GM21515 (cell line): ENCODE measurements around the gene USP14.

Source experiments
- ATAC-seq: cut with Tn5 transposase; IDR thresholded peaks from one replicate; pipeline ENCODE4 v1.9.1; 2021; ENCODE audit not compliant: unreplicated experiment

Gene USP14

DNA sequence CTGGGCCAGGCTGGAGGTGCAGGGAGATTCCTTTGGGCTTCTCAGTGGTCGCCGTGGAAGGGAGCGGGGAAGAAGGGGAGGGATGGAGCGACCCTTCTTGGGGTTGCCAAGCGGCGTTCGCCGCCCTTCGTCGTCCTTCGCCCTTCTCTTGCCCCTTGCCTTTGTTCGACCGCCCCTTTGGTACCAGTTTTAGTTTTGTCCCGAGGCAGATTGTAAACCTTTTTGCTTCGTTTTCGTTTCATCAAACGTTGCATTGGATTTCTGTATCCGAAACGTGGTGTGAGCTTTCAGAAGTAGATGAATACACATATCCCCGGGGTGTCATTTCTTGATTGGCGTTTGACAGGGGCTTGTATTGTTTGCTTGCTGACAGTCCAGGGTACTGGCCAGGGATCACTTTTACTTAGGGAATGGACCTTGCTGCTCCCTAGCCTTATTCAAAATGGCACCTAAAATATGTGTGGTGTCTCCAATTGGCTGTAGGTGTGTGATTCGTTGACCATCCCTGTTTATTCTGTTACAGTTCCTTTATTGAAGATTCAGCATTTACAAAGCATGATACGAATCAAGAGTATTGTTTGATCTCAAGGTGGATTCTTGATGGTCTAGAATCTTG is 788 bp downstream of the USP14 start:
- peak; percentile 1 for ATAC-seq

DNA sequence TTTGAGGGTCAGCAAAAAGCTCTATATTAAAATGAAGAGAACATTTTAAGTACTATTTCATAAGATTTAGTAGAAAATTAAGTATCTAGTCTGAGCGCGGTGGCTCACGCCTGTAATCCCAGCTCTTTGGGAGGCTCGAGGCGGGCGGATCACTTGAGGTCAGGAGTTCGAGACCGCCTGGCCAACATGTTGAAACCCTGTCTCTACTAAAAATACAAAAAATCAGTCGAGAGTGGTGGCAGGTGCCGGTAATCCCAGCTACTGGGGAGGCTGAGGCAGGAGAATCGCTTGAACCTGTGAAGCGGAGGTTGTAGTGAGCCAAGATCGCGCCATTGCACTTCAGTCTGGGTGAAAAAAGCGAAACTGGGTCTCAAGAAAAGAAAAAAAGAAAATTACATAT is 1.6 kb downstream of the USP14 start:
- ATAC-seq, result no peak

DNA sequence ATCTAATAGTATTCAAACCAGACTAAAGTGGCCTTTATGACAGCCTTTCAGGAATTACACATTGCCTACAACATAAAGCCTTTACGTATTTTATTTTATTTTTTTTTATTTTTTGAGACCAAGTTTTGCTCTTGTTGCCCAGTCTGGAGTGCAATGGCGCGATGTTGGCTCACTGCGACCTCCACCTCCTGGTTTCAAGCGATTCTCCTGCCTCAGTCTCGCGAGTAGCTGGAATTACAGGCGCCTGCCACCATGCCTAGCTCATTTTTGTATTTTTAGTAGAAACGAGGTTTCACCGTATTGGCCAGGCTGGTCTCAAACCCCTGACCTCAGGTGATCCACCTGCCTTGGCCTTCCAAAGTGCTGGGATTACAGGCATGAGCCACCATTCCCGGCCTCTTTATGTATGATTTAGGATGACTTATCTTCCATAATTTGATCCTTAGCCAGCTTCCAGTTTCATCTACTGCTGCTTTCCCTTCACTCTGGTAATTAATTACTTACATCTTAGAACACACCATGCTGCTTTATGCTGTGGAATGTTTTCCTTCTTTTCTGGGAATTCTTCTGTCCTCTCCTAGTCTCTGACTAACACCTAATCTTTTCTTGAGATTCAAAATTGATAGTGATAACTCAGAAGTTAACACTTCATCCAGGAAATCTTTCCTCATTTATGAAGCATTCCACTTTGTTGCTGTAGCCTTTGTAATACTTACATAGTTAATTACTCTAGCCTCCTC is 2.6 kb downstream of the USP14 start:
- no peak for ATAC-seq

DNA sequence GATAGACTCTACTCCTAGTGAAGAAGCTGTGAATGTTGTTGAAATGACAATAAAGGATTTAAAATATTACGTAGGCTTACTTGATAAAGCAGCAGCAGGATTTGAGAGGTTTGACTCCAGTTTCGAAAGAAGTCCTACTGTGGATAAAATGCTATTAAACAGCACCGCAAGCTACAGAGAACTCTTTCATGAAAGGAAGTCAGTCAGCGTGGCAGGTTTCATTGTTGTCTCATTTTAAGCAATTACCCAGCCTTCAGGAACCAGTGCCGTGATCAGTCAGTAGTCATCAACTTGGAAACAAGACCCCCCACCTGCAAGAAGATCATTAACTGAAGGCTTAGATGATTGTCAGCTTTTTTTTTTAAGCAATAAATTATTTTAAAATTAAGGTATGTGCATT is 14.0 kb downstream of the USP14 start:
- no peak for ATAC-seq

DNA sequence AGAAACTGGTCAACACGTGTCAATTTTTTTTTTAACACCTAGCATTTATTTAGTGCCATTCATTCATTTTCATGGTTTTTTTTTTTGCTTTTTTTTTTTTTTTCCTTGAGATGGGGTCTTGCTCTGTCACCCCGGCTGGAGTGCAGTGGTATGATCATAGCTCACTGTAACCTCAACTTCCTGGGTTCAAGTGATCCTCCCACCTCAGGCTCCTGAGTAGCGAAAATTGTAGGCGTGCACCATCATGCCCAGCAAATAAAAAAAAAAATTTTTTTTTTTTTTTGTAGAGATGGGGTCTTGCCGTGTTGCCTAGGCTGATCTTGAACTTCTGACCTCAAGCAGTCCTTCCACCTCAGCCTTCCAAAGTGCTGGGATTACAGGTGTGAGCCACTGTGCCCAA is 21.1 kb downstream of the USP14 start:
- ATAC-seq, result no peak

DNA sequence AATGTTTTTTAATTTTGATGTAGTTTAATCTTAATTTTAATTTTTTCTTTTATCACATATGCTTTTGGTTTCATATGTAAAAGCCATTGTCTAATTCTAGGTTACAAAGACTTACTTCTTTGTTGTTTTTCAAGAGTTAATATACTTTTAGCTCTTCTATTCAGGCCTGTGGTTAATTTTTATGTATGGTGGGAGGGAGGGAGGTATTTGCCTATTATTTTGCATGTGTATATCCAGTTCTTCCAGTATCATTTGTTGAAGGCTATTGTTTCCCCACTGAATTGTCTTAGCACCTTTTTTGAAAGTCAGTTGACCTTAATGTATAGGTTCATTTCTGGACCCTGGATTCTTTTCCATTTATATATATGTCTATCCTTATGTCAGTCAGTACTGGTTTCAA is 23.4 kb downstream of the USP14 start:
- ATAC-seq, result no peak

DNA sequence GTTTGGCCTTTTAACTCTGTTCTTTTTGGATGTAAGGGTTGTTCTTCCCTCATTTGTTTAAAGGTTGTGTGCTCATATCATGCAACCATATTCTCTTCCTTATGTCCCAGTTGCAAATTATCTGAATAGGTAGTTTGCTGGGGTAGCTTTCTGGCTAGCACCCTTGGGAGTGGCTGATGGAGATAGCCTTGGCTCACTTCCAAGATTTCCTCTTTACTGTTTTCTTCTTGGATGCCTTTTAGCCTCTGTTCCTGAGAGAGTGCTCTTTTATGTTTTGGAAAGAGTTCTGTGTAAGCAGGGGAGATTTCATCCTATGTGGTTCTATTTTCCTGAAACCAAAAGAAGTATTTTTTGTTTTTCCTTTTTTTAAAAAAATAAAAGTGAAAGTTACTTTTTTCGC is 25.4 kb downstream of the USP14 start:
- no peak for ATAC-seq

DNA sequence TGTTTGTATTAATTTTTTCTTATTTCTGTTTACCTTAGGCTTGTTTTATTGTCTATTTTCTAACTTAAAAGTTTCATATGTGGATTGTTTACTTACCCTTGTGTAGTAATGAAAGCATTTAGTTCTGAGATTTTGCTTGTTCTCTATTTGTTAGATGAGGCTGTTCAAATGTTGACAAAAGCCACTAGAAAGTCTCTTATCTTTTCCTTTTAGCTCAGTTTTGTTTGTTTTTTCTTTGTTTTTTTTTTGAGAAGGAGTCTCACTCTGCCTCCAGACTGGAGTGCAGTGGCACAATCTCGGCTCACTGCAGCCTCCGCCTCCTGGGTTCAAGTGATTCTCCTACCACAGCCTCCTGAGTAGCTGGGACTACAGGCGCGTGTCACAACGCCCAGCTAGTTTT is 30.9 kb downstream of the USP14 start:
- no peak for ATAC-seq

DNA sequence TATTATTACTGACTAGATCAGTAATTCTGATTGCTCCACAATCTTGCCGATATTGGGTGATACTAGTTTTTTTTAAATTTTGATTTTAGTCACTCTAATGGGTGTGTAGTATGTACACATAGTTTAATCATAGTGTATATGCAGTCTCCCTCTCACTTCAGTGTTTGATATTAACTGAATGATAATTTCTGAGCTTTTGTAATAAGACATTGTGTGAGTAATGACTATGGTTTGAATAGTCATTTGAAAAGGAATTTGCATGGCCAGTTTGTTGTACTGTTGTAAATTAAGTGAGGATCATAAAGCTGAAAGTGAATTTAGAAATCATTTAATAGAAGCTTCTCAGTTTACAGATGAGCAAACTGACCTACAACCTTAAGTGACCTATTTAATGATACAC is 33.4 kb downstream of the USP14 start:
- ATAC-seq, result no peak

DNA sequence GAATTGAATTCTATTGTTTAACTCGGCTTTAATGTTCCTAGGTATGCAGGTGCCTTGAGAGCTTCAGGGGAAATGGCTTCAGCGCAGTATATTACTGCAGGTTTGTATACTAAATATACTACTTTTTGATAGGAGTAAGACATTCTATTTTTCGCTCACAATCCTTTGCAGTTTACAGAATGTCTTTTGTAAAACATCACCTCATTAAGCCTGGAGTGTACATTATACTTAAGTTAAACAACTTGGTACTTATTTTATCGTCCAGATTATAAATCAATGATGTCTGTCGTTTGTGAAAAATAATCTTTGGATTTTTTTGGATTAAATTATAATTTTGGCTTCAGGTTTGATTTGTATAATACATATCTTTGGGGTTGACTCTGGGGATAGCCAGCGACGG is 34.4 kb downstream of the USP14 start:
- no peak for ATAC-seq

DNA sequence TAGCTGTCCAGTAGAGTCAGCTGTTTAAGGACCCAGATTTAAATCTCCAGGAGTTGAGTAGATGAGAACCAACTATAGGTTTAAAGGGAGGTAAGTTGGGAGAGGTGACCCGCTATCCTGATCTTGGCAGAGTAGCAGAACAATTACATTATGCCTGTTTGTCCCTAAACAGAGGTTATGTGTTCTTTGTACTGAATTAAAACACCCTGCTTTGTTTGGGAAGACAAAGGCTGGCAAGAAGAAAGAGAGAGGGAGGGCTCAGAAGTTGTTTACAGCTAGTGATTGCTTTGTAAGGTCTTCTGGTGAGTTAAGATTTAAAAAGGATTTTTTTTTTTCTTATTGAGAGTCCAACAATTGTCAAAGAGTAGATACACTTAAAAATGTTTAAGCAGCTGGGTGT is 37.3 kb downstream of the USP14 start:
- no peak for ATAC-seq

DNA sequence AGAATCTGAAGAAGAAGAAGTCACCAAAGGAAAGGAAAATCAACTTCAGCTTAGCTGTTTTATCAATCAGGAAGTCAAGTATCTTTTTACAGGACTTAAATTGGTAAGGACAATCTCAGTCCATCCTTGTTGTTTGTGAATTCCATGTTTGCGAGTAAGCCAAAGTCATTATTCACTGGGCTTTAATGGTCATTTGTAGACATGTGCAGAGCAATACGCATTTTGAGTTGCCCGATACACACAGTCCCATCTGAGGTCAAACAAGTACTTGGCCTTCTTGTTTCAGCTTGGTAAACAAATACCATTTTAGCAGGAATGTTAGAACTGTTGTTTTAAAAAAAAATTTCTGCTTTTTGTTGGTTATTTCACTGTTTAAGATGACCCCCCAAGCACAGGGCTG is 40.9 kb downstream of the USP14 start:
- ATAC-seq, result no peak

DNA sequence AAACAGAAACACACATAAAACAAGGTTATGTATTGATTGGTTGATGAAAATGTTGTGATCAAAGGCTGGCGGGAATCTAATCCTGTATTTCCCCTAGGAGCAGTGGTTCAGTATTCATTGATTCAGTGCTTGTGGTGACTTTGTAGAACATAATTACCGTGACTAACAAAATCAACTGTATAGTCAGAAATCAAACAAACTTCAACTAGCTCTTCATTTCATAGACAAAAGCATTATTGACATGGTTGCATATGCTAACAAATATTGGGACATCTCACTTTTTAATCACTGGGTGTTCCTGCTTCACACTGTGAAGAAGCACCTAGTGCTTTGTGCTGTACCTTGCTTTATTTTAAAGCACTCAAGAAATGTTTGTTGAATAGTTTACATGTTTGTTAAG is 41.4 kb downstream of the USP14 start:
- no peak for ATAC-seq

DNA sequence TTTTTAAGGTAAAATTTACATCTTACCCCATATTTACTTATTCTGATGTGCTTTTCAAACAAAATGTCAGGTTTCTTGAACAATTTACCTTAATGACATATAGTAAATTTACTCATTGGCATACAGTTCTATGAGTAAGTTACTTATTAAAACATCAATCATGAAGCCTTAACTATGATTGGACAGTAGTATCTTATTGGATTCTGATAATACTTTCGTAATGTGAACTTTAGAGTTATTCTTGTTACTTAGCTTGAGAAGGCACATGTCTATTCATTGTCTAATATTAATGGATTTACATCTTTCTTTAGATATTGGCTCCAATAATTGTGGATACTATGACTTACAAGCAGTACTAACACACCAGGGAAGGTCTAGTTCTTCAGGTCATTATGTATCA is 51.7 kb downstream of the USP14 start:
- no peak for ATAC-seq

DNA sequence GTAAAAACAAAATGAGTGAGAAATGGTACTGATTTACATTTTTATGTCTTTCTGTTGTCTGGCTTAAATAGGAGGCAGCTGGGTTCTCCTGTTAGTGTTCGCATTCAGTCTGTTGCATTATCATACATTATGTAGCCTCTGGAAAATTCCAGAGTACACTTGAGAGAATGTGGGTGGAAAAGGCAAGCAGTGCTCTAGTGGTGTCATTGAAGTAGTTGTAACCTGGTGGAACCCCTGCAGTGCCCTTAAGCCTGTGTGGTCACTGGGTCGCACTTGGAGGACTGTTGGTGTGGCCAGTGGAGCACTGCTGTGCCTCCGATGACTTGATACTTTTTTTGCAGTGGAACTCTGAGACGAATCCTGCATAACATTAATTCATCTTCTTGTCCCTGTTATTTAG is 52.4 kb downstream of the USP14 start:
- ATAC-seq, result no peak

DNA sequence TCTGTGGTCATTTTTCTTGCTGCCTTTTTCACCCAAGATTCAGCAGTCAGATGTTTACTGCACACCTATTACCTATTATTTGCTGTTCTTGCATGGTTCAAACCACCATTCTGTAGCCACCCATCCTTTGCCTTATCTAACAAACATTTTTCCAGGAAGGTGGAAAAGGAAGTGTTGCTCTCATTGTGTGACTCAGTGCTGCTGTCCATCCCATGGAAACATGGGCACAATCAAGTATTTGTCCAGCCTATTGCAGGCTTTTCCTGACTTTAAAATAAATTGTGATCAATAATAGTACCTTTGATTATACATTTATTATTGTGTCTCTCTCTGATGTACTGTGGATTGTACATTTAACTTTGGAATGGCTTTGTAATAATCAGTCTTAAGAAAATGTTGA is 53.2 kb downstream of the USP14 start:
- no peak for ATAC-seq

DNA sequence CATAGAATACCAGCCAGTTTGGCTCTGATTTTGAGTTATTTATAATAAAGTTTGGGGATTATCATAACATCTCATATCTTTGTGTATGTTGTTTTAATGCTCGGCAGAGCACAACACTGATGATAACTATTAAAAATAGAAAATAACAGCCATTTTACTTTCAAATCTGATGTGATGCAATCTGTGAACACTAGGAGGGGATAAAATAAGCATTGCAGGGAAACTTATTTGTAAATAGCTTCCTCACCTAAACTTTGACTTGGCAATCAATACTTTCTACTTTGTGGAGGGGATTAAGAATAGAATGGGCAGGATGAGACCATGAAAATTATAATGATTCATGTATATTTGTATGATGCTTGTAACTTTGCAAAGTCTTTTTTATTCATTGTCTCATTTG is 54.4 kb downstream of the USP14 start:
- no peak for ATAC-seq

DNA sequence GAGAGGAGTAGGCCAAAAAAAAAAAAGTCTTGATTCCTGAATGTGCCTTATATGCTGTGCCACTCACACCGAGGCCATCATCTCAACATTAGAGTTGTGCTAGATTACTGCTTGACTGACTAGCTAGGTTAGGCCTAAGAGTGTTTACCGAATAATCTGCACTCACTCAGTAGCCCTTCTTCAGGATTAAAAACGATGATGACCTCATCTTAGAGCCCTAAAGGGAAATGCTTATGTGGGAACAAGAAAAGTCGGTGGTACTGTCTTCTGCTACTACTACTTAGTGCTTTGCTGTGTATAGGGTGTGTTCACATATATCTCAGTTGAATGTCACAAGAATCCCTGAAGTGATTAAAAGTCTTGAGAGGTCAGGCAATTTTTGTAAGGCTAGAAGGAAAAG is 55.1 kb downstream of the USP14 start:
- ATAC-seq, result no peak

DNA sequence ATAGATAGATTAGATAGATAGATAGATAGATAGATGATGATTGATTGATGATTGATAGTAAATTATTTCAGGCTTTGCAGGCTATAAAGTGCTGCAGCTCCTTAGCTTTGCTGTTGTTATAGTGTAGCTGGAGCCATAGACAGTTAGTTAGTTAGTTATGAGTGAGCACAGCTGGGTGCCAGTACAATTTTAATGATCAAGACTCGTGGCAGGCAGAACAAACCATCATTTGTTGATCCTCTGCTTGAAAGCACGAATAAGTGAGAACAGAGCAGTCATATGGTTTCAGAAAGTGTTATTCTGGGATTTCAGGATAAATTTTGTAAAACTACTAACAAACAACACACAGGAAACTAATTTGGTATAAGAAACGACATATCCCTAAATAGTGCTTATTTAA is 55.6 kb downstream of the USP14 start:
- no peak for ATAC-seq

DNA sequence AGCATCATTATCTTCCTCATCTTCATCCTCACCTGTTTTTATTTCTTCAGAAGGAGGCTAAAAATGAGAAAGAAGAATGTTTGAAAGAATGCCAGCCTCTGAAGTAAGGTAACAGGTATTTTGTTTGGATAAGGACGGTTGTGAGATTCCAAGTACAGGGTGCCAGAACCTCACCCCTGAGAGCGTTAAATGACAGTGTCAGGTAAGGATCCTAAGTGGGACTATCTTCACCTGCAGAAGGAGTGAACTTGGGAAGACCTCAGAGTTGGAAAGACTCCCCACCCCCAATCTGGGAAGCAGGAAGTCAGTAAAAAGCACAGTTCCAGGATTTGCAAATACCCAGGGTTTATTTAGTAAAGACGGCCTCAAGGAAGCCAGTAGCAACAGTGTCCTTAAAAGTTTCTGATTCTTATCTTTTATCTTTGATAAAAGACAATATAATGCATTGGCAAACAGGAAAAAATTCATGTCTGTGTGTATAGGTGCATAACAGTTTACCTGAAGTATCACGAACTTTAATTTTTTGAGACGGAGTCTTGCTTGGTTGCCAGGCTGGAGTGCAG is 57.2 kb downstream of the USP14 start:
- ATAC-seq, result no peak

DNA sequence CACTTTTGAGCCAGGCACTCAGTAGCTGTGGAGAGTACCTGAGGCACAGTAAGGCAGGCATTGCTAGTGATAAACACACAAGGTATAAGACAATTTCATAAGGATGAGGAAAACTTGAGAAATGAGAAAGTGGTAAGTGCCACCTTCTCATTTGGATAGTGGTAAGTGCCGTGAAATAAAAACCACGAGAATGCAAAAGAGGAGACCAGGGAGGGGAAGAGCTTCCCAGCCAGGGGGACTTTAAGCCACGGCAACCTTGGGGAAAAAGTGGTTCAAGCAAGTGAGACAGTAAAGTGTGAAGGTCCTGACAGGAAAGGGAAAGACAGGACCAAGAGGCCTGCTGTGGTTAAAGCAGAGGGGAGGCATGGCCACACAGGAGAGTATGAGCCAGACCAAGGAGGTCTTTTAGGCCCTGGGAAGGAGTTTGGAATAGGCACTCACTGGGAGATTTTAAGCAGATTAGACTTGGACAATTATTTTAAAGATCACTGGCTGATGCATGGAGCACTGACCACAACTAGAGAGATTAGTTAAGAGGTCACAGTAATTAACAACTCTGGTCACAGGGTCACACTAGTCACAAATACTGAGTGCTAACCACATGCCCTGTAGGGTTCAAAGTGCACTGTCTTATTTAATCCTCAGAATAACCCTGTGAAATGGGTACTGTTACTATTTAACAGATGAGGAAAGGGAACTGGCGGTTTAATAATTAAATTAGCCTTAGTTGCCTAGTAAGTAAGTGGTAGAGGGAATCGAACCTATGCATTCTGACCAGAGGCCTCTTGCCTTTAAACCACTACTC is 59.4 kb downstream of the USP14 start:
- no peak for ATAC-seq

DNA sequence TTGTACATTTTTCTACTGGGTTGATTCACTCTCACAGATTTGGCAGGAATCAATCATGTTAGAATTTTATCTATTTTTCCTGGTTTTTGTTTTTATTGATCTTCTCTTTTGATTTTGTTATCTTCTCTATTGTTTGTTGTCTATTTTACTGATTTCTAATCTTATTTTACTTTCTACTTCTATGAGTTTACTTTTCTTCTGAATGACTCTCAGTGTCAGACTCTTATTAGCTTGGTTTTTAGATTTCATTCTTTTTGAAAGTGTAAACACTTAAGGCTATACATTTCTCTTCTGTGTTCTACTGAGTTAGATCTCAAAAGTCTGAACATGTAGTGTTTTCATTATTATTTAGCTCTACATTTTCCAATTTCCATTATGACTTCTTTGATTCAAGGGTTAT is 62.4 kb downstream of the USP14 start:
- ATAC-seq, result no peak
